ENCODE data around the gene ANKLE1.

The ANKLE1 gene

DNA sequence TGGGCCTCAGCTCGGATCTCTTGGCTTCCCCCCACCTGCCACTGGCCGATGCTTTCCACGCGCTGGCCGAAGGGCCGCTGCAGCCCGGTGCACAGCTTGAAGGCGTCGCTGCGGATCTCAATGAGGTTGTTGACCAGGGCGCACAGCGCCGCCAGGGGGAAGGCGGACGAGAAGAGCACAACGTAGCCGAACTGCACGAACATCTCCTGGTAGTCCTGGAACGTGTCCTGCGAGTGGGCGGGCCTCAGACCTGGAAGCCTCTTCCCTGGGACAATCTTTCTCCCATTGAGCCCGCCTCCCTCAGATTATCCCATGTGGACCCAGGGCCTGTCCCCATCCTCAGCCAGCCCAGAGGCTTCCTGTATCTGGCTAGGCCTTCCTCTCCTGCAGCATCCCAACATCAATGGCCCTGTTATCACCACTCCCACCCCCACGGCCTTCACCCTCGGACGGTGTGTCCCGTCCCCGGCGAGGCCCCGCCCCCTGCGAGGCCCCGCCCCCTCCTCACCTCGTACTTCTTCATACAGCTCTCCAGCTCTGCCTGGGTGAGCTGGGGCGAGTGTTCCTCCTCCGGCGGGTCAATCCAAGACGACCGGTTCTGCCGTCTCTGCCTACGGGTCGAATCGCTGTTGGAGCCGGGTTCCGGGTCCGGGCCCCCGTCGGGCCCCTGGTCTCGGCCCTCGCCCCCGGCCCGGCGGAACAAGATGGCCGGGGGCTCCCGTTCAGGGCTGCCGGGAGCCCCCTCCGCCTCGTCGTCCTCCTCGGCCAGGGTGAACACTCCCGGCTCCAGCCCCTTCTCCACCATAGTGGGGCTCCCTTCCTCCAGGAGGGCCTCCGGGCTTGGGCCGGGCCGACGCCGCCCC is 46.2 kb downstream of the ANKLE1 start:
- H3K4me1 ChIP-seq (ENCODE audit: control insufficient read depth in 2 of 2, insufficient read depth in 1 of 2, low read depth in 1 of 2, low read length in 2 of 2): peaks cover 0 to 16% of the 10 kb centered on the region in 2 donors
- no peak overlapping the region for H2AFZ ChIP-seq (ENCODE audit: low read length)
- H3K79me1 ChIP-seq (ENCODE audit: low read depth, low read length): peaks cover 9% of the 10 kb centered on the region
- H3K27ac ChIP-seq (replicated peaks; ENCODE audit: low read length): peak overlapping the region; percentile 84
- H3K4me2 ChIP-seq (ENCODE audit: insufficient read depth, low read length, poor library complexity, severe bottlenecking): peak overlapping the region; percentile 73
- peak overlapping the region; percentile 72 for H2BK120ac ChIP-seq (ENCODE audit: low read depth, low read length)
- peak overlapping the region; percentile 7 for H2BK5ac ChIP-seq (ENCODE audit: low read length)
- peaks cover 0 to 7% (median 0%) of the 10 kb centered on the region in 3 experiments for H3K27me3 ChIP-seq (ENCODE audit: control insufficient read depth in 3 of 3, insufficient read depth in 3 of 3, low read depth in 1 of 3, low read length in 3 of 3)
- H3K23ac ChIP-seq (ENCODE audit: low read depth, low read length, poor library complexity): peak overlapping the region; percentile 93
- peaks cover 3 to 7% of the 10 kb centered on the region in 2 donors for H3K9me3 ChIP-seq (replicated peaks in 1 of 2; ENCODE audit: control insufficient read depth in 2 of 2, insufficient read depth in 1 of 2, low read depth in 1 of 2, low read length in 2 of 2)
- peaks cover 29 to 64% of the 10 kb centered on the region in 2 donors for H3K36me3 ChIP-seq (replicated peaks in 1 of 2; ENCODE audit: control insufficient read depth in 2 of 2, insufficient read depth in 2 of 2, low read length in 2 of 2)
- no peak overlapping the region for H3K14ac ChIP-seq (ENCODE audit: low read length)
- peak overlapping the region in 1 of 2 donors; percentile 72 for H3K4me3 ChIP-seq (ENCODE audit: low read length in 2 of 2)
- DNase-seq (ENCODE audit: low spot score): peak; percentile 84
- peak overlapping the region; percentile 97 for H2AK5ac ChIP-seq (ENCODE audit: low read depth, low read length)
- peak overlapping the region; percentile 95 for H3K18ac ChIP-seq (ENCODE audit: low read length)
- peak overlapping the region; percentile 49 for H2BK15ac ChIP-seq (ENCODE audit: low read length)
- H3K9ac ChIP-seq (ENCODE audit: low read depth, low read length, poor library complexity): peak overlapping the region; percentile 72
- WGBS, 2 donors (ENCODE audit: extremely low coverage in 2 of 2, insufficient read length in 2 of 2, insufficient replicate concordance in 1 of 2): no CpG with 5 or more reads among the region's 64 CpGs
- peak overlapping the region; percentile 43 for H4K8ac ChIP-seq (ENCODE audit: low read depth, low read length)
- H4K91ac ChIP-seq (ENCODE audit: low read depth, low read length, poor library complexity): peak overlapping the region; percentile 75
- H3K4ac ChIP-seq (ENCODE audit: low read length): peak overlapping the region; percentile 84
- no peak overlapping the region for H2BK12ac ChIP-seq (ENCODE audit: low read length)

DNA sequence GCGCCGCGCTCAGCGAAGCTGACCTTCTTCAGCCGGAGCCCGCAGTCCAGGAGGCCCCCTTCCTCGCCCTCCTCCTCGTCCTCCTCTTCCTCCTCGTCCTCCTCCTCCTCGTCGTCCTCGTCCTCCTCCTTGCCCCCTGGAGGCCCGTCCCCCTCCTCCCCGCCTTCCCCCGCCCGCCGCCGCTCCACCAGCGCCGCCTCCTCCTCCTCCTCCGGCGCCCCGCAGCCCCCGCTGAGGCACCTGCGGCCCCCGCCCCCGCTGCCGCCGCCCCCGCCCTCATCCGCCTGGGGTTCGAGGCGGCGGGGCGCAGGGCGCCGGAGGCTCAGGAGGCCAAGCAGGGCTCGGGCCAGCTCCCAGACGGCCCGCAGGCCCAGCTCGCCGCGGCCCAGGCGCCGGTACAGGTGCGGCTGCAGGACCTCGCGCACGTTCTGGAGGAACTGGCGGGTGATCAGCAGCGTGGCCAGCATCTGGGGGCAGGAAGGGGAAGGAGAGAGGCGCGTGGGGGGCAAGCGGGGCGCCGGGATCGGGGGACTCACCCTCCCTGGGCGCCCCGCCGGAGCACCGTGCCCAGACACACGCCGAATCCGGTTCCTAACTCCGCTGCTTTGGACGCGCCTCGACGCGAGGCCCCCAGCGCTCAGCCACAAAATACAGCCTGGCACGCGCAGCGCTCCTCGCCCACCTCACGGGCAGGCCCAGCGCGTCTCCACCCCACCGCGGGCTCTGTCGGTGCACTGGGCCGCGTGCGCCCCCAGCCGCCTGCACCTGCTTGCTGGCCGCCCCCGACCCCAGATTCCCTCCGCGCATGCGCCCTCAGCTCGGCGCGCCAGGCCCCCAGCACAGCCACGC is 47.0 kb downstream of the ANKLE1 start:
- H3K9ac ChIP-seq (ENCODE audit: low read depth, low read length, poor library complexity): peak overlapping the region; percentile 86

DNA sequence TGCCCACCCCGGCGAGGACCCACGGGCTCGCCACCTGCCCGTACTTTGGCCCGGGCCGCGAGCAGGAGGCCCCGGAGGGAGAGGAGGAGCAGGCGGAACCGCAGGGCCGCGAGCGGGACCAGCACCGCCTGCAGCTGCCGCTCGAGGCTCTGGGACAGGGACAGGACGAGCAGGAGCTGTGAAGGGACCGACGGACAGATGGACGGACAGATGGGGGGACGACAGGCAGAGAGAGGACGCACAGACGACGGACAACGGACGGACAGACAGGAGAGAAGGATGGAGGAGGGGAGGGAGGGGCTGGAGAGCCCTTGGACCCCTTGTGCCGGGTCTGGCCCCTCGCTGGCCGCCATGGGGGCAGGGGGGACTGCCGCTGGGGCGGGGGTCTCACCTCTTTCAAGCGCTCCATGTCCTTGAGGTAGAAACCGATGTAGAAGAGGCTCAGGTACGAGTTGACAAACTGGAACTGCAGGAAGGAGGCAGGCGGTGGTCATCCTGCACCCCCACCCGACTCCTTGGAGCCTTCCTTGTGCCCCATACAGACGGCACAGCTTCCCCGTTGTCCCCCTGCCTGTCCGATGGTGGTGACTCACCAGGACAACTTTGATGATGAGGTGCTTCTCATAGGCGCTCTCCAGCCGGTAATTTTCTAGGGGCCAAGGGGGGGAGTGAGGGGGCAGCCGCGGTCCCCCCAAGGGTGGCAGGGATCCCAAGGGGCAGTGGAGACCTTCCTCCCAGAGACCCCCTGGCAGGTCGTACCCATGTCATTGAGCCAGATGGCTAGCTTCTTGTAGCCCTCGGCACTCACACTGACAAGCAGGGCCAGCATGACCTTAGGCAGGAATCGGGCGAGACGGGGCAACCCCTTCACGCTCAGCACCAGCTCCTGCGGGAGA is 47.9 kb downstream of the ANKLE1 start:
- peak overlapping the region; percentile 66 for H3K4ac ChIP-seq (ENCODE audit: low read length)
- H2AFZ ChIP-seq (ENCODE audit: low read length): no peak overlapping the region
- peak overlapping the region; percentile 99 for H2BK12ac ChIP-seq (ENCODE audit: low read length)
- H4K8ac ChIP-seq (ENCODE audit: low read depth, low read length): peak overlapping the region; percentile 43
- H3K4me1 ChIP-seq (ENCODE audit: control insufficient read depth in 2 of 2, insufficient read depth in 1 of 2, low read depth in 1 of 2, low read length in 2 of 2): peaks cover 2 to 20% of the 10 kb centered on the region in 2 donors
- H3K36me3 ChIP-seq (replicated peaks in 1 of 2; ENCODE audit: control insufficient read depth in 2 of 2, insufficient read depth in 2 of 2, low read length in 2 of 2): peaks cover 29 to 60% of the 10 kb centered on the region in 2 donors
- H3K18ac ChIP-seq (ENCODE audit: low read length): peak overlapping the region; percentile 96
- peak overlapping the region; percentile 92 for H2BK15ac ChIP-seq (ENCODE audit: low read length)
- peak overlapping the region in 1 of 2 donors; percentile 5 for H3K4me3 ChIP-seq (ENCODE audit: low read length in 2 of 2)
- peak overlapping the region; percentile 11 for H3K4me2 ChIP-seq (ENCODE audit: insufficient read depth, low read length, poor library complexity, severe bottlenecking)
- H3K23ac ChIP-seq (ENCODE audit: low read depth, low read length, poor library complexity): peak overlapping the region; percentile 89
- peak overlapping the region; percentile 53 for H2BK5ac ChIP-seq (ENCODE audit: low read length)
- WGBS, 2 donors (ENCODE audit: extremely low coverage in 2 of 2, insufficient read length in 2 of 2, insufficient replicate concordance in 1 of 2): no CpG with 5 or more reads among the region's 51 CpGs
- DNase-seq (ENCODE audit: low spot score): no peak
- H2AK5ac ChIP-seq (ENCODE audit: low read depth, low read length): peak overlapping the region; percentile 99
- no peak overlapping the region for H2BK120ac ChIP-seq (ENCODE audit: low read depth, low read length)
- H3K79me1 ChIP-seq (ENCODE audit: low read depth, low read length): peaks cover 7% of the 10 kb centered on the region
- peaks cover 0 to 7% (median 0%) of the 10 kb centered on the region in 3 experiments for H3K27me3 ChIP-seq (ENCODE audit: control insufficient read depth in 3 of 3, insufficient read depth in 3 of 3, low read depth in 1 of 3, low read length in 3 of 3)
- peaks cover 3 to 8% of the 10 kb centered on the region in 2 donors for H3K9me3 ChIP-seq (replicated peaks in 1 of 2; ENCODE audit: control insufficient read depth in 2 of 2, insufficient read depth in 1 of 2, low read depth in 1 of 2, low read length in 2 of 2)
- H3K9ac ChIP-seq (ENCODE audit: low read depth, low read length, poor library complexity): peak overlapping the region; percentile 77
- H3K14ac ChIP-seq (ENCODE audit: low read length): peak overlapping the region; percentile 47
- no peak overlapping the region for H3K27ac ChIP-seq (replicated peaks; ENCODE audit: low read length)
- H4K91ac ChIP-seq (ENCODE audit: low read depth, low read length, poor library complexity): peak overlapping the region; percentile 72

More for the DNA sequence above, 47.0 kb downstream of the ANKLE1 start:
- Histone ChIP-seq H3K27me3 (ENCODE audit: control insufficient read depth in 3 of 3, insufficient read depth in 3 of 3, low read depth in 1 of 3, low read length in 3 of 3) (peaks cover 0 to 7% (median 0%) of the 10 kb centered on the region in 3 experiments), H3K4me2 (ENCODE audit: insufficient read depth, low read length, poor library complexity, severe bottlenecking) (peak overlapping the region; percentile 73), H2BK15ac (ENCODE audit: low read length) (peak overlapping the region; percentile 92), H3K4me1 (ENCODE audit: control insufficient read depth in 2 of 2, insufficient read depth in 1 of 2, low read depth in 1 of 2, low read length in 2 of 2) (peaks cover 0 to 18% of the 10 kb centered on the region in 2 donors), H3K79me1 (ENCODE audit: low read depth, low read length) (peaks cover 9% of the 10 kb centered on the region), H2BK12ac (ENCODE audit: low read length) (peak overlapping the region; percentile 99), H3K9me3 (replicated peaks in 1 of 2; ENCODE audit: control insufficient read depth in 2 of 2, insufficient read depth in 1 of 2, low read depth in 1 of 2, low read length in 2 of 2) (peaks cover 3 to 8% of the 10 kb centered on the region in 2 donors), H3K23ac (ENCODE audit: low read depth, low read length, poor library complexity) (peak overlapping the region; percentile 93), H3K36me3 (replicated peaks in 1 of 2; ENCODE audit: control insufficient read depth in 2 of 2, insufficient read depth in 2 of 2, low read length in 2 of 2) (peaks cover 33 to 66% of the 10 kb centered on the region in 2 donors), H3K4me3 (ENCODE audit: low read length in 2 of 2) (peak overlapping the region in 1 of 2 donors; percentile 72), H2BK120ac (ENCODE audit: low read depth, low read length) (no peak overlapping the region), H3K18ac (ENCODE audit: low read length) (peak overlapping the region; percentile 96), H2AFZ (ENCODE audit: low read length) (no peak overlapping the region), H3K4ac (ENCODE audit: low read length) (peak overlapping the region; percentile 66), H2BK5ac (ENCODE audit: low read length) (peak overlapping the region; percentile 53), H3K27ac (replicated peaks; ENCODE audit: low read length) (peak overlapping the region; percentile 84), H2AK5ac (ENCODE audit: low read depth, low read length) (peak overlapping the region; percentile 99), H4K8ac (ENCODE audit: low read depth, low read length) (peak overlapping the region; percentile 43), H4K91ac (ENCODE audit: low read depth, low read length, poor library complexity) (peak overlapping the region; percentile 72), H3K14ac (ENCODE audit: low read length) (peak overlapping the region; percentile 47)
- WGBS, 2 donors (ENCODE audit: extremely low coverage in 2 of 2, insufficient read length in 2 of 2, insufficient replicate concordance in 1 of 2): no CpG with 5 or more reads among the region's 94 CpGs
- DNase-seq (ENCODE audit: low spot score): no peak
